Measurements from ENCODE around the gene CIAO2B. TPM values are rescaled to one million over a fixed set of nuclear protein-coding genes. Genes with fewer than 3 reads are reported as not detected.

Gene CIAO2B
- 100 to 1,000 TPM in 1 of 2 donors, 10 to 100 TPM in 1; 80.2 to 159 TPM for total RNA-seq

GRCh38 chr16:66934138-66934838 lies at the start of gene CIAO2B:
Gene CIAO2B, minus strand, starts transcription at chr16:66934402. Its CDS starts 38 bp downstream, at chr16:66934364.
- H3K4me3 ChIP-seq: peak within 1 kb of the TSS; percentile 99 to 100
- H3K4me1 ChIP-seq (replicated peaks): peaks cover 22% of the 10 kb centered on the region
- TF ChIP-seq POLR2AphosphoS5 (IDR thresholded peaks at IDR 0.05) (peak; percentile 99), CTCF (IDR thresholded peaks at IDR 0.05) (no peak), POLR2A (IDR thresholded peaks at IDR 0.05) (peak; percentile 84)
- intact Hi-C loops (cut with DNase I): no loop called here
- H3K27ac ChIP-seq: peak within 1 kb of the TSS; percentile 89 to 92
- no peaks in the 10 kb centered on the region for H3K36me3 ChIP-seq
- H3K27me3 ChIP-seq (replicated peaks; ENCODE audit: insufficient read depth): no peaks in the 10 kb centered on the region
- no peaks in the 10 kb centered on the region for H3K9me3 ChIP-seq
- DNase-seq (ENCODE audit: low spot score): peak; percentile 84
- under 1% methylated on average over 48 of the region's 76 CpGs for WGBS

GRCh38 chr16:66983033-66983432 lies 48.8 kb upstream of the CIAO2B start:
- intact Hi-C loops (cut with DNase I): no loop called here
- Histone ChIP-seq H3K4me1 (replicated peaks) (no peaks in the 10 kb centered on the region), H3K36me3 (no peaks in the 10 kb centered on the region)

GRCh38 chr16:66979011-66979717 lies 45.0 kb upstream of the CIAO2B start:
- no peak for TF ChIP-seq POLR2A (IDR thresholded peaks at IDR 0.05)
- TF ChIP-seq POLR2AphosphoS5 (IDR thresholded peaks at IDR 0.05): no peak
- TF ChIP-seq CTCF (IDR thresholded peaks at IDR 0.05): no peak
- 56% methylated on average over 16 of the region's 16 CpGs for WGBS
- Histone ChIP-seq H3K27ac (no peak overlapping the region), H3K27me3 (replicated peaks; ENCODE audit: insufficient read depth) (no peaks in the 10 kb centered on the region), H3K4me1 (replicated peaks) (no peaks in the 10 kb centered on the region), H3K9me3 (no peaks in the 10 kb centered on the region), H3K4me3 (no peak overlapping the region), H3K36me3 (no peaks in the 10 kb centered on the region)
- intact Hi-C loops (cut with DNase I): no loop called here
- DNase-seq (ENCODE audit: low spot score): no peak

More at GRCh38 chr16:66983033-66983432, 48.8 kb upstream of the CIAO2B start:
- Histone ChIP-seq H3K27me3 (replicated peaks; ENCODE audit: insufficient read depth) (no peaks in the 10 kb centered on the region), H3K9me3 (no peaks in the 10 kb centered on the region), H3K4me3 (no peak overlapping the region), H3K27ac (no peak overlapping the region)
- DNase-seq (ENCODE audit: low spot score): no peak
- WGBS: 95% methylated on average over 9 of the region's 9 CpGs
- TF ChIP-seq POLR2A (IDR thresholded peaks at IDR 0.05): no peak
- no peak for TF ChIP-seq CTCF (IDR thresholded peaks at IDR 0.05)
- TF ChIP-seq POLR2AphosphoS5 (IDR thresholded peaks at IDR 0.05): no peak

GRCh38 chr16:66977341-66978113 lies 43.3 kb upstream of the CIAO2B start:
- intact Hi-C loops (cut with DNase I): loop anchor here (1.0 to 2.0 kb wide), 2 partner anchors 178 to 207 kb away; no protein-coding TSS in a partner anchor
- WGBS: 29% methylated on average over 15 of the region's 15 CpGs
- peak; percentile 51 for TF ChIP-seq POLR2AphosphoS5 (IDR thresholded peaks at IDR 0.05)
- TF ChIP-seq CTCF (IDR thresholded peaks at IDR 0.05): peak; percentile 94 to 98 (median 96)
- TF ChIP-seq POLR2A (IDR thresholded peaks at IDR 0.05): no peak
- no peaks in the 10 kb centered on the region for H3K27me3 ChIP-seq (replicated peaks; ENCODE audit: insufficient read depth)
- H3K4me3 ChIP-seq: no peak overlapping the region
- peak; percentile 86 for DNase-seq (ENCODE audit: low spot score)
- no peak overlapping the region for H3K27ac ChIP-seq
- H3K36me3 ChIP-seq: no peaks in the 10 kb centered on the region
- H3K9me3 ChIP-seq: no peaks in the 10 kb centered on the region
- no peaks in the 10 kb centered on the region for H3K4me1 ChIP-seq (replicated peaks)
